ENCODE measurements around the gene CDC14A. TPM values are rescaled to one million over a fixed set of nuclear protein-coding genes. Genes with fewer than 3 reads are reported as not detected.
"Not testable (repeated sequence)": the region's sequence is repeated elsewhere in the genome, so short reads cannot be mapped to it uniquely, and the experiment has no call there.

CDC14A gene
- total RNA-seq, 1 donor from 2014 or later: 5.3 TPM

GRCh38 chr1:100362821-100363466 is 10.6 kb downstream of the CDC14A start:
- DNase-seq (ENCODE audit: low read depth in 2 of 2): no peak

- no peak for DNase-seq (ENCODE audit: low read depth in 2 of 2)
Measured at GRCh38 chr1:100363831-100364230, 11.5 kb downstream of the CDC14A start.

- DNase-seq (ENCODE audit: low read depth in 2 of 2): no peak
Measured at GRCh38 chr1:100364697-100365096, 12.4 kb downstream of the CDC14A start.

- no peak for DNase-seq (ENCODE audit: low read depth in 2 of 2)
Measured at GRCh38 chr1:100366209-100366525, 13.9 kb downstream of the CDC14A start.

- DNase-seq (ENCODE audit: low read depth in 2 of 2): not testable (repeated sequence)
Measured at GRCh38 chr1:100369339-100369738, 17.0 kb downstream of the CDC14A start.

- DNase-seq (ENCODE audit: low read depth in 2 of 2): not testable (repeated sequence)
Measured at GRCh38 chr1:100373953-100374352, 21.6 kb downstream of the CDC14A start.

- DNase-seq (ENCODE audit: low read depth in 2 of 2): not testable (repeated sequence)
Measured at GRCh38 chr1:100376890-100377289, 24.6 kb downstream of the CDC14A start.

- no peak for DNase-seq (ENCODE audit: low read depth in 2 of 2)
Measured at GRCh38 chr1:100377590-100378361, 25.5 kb downstream of the CDC14A start.

GRCh38 chr1:100378956-100379355 is 26.6 kb downstream of the CDC14A start:
- no peak for DNase-seq (ENCODE audit: low read depth in 2 of 2)

- DNase-seq (ENCODE audit: low read depth in 2 of 2): no peak
Measured at GRCh38 chr1:100380635-100381034, 28.3 kb downstream of the CDC14A start.

GRCh38 chr1:100382657-100383056 is 30.4 kb downstream of the CDC14A start:
- no peak for DNase-seq (ENCODE audit: low read depth in 2 of 2)

GRCh38 chr1:100383743-100384405 is 31.6 kb downstream of the CDC14A start:
- no peak for DNase-seq (ENCODE audit: low read depth in 2 of 2)

GRCh38 chr1:100387209-100387608 is 34.9 kb downstream of the CDC14A start:
- peak in 1 of 2 donors; percentile 23 for DNase-seq (ENCODE audit: low read depth in 2 of 2)

GRCh38 chr1:100387657-100388350 is 35.5 kb downstream of the CDC14A start:
- DNase-seq (ENCODE audit: low read depth in 2 of 2): no peak

- no peak for DNase-seq (ENCODE audit: low read depth in 2 of 2)
Measured at GRCh38 chr1:100390531-100390930, 38.2 kb downstream of the CDC14A start.

GRCh38 chr1:100391675-100392074 is 39.4 kb downstream of the CDC14A start:
- DNase-seq (ENCODE audit: low read depth in 2 of 2): no peak

GRCh38 chr1:100392756-100393155 is 40.5 kb downstream of the CDC14A start:
- no peak for DNase-seq (ENCODE audit: low read depth in 2 of 2)

- DNase-seq (ENCODE audit: low read depth in 2 of 2): no peak
Measured at GRCh38 chr1:100394285-100394684, 42.0 kb downstream of the CDC14A start.

GRCh38 chr1:100395913-100396312 is 43.6 kb downstream of the CDC14A start:
- DNase-seq (ENCODE audit: low read depth in 2 of 2): no peak

GRCh38 chr1:100396651-100397050 is 44.3 kb downstream of the CDC14A start:
- no peak for DNase-seq (ENCODE audit: low read depth in 2 of 2)

GRCh38 chr1:100397681-100398080 is 45.4 kb downstream of the CDC14A start:
- DNase-seq (ENCODE audit: low read depth in 2 of 2): no peak

GRCh38 chr1:100398648-100399047 is 46.3 kb downstream of the CDC14A start:
- DNase-seq (ENCODE audit: low read depth in 2 of 2): no peak

All from dermis microvascular lymphatic vessel endothelial cell (primary cell).